HG03521 (cell line): ENCODE measurements around the gene HAGH.

Source experiments
- ATAC-seq: cut with Tn5 transposase; IDR thresholded peaks from one replicate; pipeline ENCODE4 v1.9.1; 2021; ENCODE audit warnings: mild to moderate bottlenecking, moderate library complexity; ENCODE audit not compliant: unreplicated experiment

The HAGH gene

DNA sequence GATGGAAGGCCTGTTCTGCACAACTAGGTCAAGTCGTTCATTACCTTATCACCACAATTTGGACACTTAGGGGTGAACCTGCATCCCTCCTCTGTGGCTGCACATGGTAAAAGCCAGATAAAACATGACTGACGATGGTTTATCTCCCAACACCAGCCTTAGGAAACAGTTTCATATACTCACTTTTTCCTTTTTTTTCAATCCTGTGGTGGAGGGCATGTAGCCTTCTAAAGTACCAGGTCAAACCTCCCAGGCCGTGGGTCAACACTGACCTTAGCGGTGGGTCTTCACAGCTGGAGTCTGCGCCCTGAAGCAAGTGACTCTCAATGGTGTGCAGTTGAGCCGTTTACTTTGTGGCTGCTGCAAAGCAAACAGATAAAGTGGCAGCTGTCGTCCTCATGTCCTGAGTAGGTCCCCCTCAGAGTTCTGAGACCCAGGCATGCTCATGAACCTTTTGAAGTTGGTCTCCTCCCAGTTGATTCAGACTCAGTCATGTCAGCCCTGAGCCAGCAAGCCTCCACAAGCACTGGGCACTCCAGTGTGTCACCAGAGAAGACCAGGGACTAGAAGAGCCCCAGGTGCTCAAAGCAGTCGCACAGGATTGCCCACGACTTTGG is 6.3 kb upstream of the HAGH start:
- no peak for ATAC-seq

DNA sequence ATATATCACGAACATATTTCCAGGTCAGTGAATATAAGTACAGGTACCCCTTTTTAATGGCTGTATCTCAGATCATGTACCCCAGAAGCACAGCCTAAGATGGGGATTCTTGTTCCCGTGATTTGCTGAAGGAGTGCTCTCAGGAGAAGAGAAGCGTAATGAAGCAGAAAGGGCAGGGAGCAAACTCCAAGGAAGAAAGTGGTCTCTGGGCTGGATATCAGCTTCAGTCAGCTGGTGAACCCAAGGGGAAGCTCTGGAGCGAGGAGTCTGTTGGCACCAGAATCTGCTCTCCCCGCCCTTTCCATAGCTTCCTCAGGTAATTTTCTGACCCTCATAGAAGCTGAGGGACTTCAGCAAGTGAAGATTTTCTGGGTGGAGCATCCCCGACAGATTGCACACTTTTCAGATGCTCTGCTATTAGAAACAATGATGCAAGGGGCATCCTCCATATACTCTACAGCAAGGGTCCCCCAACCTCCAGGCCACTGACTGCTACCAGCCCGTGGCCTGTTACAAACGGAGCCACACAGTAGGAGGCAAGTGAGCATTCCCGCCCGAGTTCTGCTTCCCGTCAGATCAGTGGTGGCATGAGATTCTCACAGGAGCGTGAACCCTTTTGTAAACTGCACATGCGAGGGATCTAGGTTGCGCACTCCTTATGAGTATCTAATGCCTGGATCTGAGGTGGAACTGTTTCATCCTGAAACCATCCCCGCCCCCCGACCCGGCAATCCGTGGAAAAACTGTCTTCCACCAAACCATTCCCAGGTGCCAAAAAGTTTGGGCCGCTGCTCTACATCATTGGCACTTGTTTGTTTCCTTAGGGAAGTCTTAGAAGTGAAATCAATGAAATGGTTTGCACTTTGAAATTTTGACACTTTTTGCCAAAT is 4.8 kb upstream of the HAGH start:
- ATAC-seq = no peak

DNA sequence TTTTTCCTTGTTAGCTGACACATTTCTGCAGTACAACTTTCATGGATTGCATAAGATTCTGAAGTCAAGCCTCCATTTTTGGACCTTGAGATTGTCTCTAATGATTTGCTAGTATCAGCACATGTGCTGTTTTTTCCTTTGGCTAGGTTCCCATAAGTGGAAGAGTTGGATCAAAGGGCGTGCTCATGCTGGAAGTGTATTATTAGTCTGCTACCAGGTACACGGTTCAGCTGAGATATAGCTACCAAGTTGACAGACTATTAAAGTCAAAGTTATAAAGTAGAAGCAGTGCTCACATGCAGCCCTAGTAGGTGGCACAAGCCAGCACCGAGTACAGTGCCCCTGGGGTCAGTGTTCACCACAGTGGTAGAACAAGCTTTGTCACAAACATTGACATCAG is 3.6 kb upstream of the HAGH start:
- no peak for ATAC-seq

DNA sequence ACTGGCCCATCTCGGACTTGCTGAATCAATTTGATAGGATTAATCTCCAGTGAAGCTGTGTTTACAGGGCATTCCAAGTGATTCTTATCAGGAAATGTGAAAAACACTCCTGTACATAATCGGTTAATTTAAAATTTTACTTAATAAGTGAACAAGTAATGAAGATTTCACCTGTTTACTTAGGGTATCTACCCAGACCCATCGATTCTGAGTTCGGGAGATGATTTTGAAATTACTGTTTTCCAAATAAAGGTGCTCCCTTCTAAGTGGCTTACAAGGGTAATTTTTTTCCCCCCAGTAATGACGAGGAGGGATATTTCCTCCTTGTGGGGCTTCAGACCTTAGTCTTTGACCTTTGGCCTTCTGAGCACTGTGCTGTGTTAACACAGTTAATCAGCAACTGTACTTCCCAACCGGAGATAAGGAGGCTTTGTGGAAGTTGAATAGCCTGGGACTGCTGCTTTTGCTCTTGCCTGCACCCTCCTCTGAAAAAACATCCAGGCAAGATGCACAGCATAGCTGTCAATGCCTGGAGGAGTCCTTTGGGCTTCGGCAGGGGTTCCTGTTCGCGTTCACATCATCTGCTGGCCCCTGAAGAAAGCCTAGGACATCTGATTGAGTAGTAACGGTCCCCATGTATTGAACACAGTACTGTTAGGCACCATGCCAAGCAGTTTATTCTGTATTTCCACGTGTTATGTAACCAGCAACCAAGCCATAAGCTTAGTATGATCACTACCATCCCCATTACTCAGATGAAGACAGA is 2.2 kb upstream of the HAGH start:
- no peak for ATAC-seq

DNA sequence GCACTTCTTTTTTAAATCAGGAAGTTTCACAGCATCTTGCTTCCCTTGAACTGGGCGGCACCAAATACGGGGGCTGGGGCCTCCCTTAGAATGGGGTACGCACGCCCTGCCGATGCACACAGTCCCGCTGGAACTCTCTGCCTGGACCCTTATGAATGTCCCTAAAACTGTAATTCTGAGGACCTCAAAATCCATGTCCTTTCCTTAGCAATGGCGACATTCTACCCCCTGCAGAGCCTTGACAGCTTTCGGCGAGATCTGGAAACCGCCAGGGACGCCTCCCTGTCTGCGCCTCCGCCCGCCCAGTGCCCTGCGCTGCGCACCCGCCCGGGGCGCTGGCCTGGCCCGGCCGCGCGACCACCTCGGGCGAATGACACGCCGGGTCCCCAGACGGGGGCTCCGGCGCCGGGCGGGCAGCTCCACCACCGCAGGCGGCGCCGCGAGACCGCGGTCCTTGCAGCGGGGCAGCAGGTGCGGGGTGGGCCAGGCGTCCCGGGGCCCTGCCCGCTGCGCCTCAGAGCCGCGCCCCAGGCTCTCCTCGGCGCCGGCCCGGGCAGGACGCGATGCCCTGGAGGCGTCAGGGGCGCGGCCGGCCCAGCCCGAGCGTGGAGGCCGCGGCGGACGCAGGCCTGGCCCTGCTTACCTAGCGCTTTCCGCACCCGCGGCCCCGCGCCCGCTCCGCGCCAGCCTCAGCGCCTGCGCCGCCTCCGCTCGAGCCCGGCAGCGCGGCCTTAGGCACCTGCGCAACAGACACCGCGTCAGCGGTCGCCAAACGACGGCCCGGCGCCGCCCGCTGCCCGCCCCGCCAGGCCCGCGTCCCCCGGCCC is 548 bp downstream of the HAGH start:
- ATAC-seq = peak; percentile 41

DNA sequence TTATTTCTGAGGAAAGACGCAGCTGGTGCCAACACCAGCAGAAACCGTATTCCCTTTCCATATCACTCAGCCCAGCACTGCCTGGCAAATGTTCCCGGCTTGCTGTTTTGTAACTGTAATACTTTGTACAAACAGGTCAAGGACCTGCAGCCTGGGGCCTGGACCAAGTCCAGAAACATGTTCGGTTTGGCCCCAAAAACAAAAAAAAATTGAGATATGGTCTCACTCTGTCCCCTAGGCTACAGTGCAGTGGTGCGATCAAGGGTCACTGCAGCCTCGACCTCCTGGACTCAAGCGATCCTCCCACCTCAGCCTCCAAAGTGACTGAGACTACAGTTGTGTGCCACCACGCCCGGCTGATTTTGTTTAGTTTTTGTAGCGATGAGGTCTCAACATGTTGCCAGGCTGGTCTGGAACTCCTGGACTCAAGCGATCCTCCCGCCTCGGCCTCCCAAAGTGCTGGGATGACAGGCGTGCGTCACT is 1.2 kb downstream of the HAGH start:
- no peak for ATAC-seq

DNA sequence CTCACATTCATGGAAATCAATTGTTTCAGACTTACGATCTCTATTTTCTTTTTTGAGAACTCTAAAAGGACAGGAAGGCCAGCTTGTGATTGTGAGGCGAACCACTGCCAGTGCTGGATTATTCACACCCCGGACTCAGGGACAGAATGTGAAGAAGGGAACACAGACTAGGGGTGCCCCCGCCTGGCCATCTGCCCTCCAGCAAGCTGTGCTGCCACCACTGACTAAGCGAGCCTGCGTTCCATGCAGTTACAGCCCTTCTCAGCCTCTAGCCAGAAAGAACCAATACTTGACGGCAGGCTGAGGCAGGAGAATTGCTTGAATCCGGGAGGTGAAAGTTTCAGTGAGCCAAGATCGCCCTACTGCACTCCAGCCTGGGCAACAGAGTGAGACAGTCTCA is 2.8 kb downstream of the HAGH start:
- ATAC-seq = no peak

DNA sequence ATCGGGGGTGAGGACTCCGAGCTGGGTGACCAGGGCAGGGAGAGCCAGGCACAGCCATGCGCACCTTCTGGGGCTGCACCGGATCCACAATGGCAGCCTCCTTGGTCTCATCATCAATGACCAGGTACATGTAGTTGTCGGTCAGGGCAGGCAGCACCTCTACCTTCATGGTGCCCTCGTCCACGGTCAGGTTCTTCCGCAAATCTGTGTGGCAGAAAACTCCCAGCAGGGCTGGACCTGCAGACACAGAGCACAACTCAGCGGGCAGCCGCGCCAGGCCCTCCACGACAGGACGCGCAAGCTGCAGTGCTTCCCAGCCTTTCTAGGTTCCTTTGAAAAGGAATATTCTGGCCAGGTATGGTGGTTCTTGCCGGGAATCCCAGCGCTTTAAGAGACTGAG is 3.8 kb downstream of the HAGH start:
- ATAC-seq = no peak

DNA sequence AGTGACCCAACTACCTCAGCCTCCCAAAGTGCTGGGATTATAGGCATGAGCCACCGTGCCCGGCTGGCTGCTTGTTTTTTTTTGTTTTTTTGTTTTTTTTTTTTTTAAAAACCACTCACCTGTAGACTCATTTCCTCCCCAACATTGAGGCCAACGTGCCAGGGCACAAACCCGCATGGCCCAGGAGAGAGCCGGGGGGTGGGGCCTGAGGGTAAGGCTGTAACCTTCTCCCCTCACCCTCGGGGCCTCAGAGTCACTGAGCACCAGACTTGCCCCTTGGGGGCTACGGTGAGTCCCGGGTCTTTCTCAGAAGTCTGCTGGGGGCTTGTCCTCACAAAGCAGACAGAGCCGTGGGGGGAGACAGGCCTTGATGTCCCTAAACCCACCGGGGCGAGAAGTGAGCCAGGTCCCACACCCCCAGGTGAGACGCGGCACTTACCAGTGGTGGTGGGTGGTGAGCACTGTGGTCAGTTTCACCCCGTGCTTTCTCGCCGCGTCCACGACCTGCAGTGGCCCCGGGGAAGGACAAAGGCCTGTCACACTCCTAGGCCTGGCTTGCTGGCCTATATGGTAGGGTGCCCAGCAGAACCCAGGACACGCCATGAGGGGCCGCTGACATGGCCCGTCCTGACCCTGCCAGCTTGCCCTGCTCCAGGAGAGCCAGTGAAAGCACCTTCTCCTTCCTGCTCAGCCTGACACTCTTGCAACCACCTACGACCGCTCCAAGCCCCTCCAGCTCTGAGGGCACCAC is 4.6 kb downstream of the HAGH start:
- no peak for ATAC-seq

DNA sequence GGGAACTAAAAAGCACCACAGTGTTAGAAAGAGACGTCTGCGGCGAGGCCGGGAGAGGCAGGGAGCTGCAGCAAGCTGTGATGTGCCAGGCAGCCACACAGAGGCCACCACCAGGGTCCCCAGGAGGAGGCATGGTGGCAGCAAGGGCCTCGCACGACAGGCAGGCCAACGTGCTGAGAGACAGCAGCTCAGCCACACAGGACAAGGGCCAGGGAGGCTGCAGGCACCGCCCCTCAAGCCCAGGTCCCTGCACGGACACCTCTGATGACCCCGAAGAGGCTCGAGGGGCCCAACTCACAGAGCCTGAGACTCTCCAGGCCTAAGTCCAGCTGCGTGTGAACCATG is 5.7 kb downstream of the HAGH start:
- ATAC-seq = no peak

DNA sequence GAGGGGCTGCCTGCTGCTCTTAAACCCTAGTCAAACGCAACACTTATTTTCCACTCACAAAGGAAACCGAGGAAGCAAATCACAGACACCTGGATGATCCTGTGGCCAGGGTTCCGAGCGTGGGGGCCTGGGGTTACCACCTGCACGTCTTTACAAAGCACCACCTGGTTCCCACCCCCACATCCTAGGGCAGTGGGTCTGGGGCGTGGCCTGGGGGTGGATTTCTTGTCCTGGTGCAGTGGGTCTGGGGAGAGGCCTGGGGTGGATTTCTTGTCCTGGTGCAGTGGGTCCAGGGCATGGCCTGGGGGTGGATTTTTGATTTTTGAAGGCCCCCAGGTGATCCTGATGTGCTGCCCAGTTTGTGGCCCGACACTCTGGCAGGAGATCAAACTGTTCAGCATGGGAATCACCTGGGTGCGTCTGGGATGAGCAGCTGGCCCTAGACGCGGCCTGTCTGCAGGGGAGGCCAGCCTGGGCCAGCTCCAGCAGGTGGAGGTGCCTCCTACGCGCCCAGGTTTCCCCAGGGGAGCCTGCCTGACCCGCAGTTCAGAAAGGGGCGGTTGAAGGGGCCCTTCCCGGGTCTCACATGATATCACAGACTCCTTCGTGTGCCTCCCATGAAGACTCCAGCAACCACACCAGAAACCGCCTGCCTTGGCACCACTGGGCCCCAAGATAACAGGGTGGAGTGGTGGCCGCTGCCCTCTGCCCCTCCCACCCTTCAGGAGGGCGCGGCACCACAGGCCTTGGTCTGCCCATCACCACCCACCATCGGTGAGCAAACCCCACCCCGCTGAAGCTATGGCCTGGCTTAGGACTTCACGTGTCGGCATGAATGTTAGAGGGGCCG is 6.3 kb downstream of the HAGH start:
- ATAC-seq = no peak

DNA sequence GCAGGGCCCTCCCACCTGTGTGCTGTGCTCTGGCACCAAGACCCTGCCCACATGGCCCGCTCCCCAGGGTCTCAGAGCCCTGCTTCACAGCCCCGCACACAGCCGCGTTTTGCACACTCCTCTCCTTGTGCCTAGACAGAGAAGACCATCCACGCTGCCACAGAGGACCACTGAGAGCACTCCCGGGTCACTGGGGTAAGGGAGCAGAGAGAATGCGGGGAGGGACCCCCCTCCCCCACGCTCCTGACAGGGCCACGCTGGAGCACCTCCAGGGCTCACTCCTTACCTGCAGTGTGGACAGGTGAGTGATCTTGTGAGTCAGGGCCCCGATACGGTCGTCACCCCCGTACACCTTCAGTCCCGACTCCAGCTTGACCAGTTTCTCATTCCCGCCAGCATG is 7.0 kb downstream of the HAGH start:
- no peak for ATAC-seq

DNA sequence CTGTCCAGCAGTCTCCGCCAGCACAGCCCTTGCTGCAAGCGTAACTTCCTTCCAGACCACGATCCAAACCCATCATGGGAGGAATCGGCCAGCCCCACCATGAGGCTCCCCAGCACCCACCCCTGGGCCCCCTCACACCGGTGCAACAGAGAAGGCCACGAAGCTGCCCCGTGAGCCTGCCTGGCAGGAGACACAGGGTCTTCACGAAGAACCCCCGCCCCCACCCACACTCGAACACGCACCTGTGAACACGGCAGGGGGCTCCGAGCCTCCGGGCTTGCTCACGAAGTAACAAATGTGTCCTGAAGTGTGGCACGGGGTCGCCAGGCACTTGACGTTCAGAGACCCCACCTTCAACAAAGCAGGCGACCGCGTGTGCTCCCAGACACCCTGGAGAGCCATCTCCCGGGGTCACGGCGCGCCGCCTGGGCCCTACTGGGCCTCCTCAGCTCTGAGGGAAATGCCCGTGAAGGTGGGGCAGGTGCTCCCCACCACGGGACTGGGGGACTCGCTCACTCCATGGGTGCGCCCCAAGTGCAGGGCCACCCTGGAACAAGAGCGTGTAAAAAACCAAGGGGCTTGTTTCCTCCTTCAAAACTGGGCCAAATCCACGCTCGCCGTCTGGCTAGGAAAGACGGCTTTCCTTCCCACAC is 7.6 kb downstream of the HAGH start:
- ATAC-seq = no peak

DNA sequence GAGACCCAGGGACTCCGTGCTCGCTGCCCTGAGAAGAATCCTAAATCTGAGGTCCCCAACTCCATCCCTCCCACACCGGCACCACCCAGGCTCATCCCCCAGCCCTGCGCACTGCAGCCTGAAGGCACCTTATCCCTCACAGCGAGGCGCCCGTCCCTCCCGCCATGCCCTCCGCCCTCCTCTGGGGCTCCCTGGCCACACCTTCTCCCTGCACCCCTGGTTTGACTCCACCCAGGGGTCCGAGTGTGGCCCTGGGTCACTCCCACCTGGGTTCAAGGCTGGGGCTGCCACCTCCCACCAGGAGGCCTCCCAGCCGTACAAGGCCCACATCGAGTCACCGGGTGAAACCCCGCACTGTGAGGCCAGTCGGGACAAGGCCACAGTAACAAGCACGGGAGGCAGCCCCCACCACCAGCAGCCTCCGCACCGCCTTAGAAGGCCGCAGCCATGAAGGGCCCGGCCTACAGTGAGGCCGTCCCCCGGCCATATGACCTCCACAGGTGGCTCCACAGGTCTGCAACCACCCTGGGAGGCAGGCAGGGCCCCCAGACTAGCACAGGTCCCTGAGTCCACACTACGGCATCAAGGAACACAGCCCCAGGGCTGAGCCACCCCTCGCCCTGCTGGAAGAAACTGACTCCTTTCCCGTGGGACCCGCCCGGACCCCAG is 8.3 kb downstream of the HAGH start:
- ATAC-seq = no peak

DNA sequence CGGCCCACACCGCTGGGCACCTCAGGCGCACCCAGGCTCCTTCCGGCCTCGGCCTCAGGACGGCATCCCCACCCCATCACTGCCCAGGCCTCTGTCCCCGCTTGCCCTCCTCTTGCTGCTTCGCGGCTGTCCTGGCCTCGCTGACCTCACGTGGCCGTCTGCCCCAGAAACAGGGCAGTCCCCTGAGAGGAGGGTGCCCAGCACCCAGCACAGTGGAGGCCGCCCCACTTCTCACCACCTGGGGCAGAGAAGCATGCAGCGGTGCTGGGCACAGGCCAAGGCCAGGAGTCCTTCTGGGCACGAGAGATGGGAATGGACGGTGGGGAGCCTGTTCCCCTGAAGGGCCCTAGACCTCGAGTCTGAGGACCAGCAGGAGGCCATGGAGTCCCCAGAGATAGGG is 8.9 kb downstream of the HAGH start:
- no peak for ATAC-seq

DNA sequence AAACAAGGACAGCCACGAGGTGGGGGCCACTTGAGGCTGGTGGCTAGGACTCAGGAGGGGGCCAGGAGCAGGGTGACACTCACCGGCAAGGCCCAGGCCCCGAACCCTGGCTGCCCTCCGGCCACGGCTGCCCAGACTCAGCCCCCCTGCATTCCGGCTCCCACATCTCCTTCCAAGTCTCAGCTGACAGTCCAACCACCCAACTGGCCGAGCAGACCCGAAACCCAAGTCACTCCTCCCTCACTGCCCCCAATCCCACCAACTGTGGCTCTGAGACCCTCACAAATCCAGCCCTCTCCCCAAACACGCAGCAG is 9.4 kb downstream of the HAGH start:
- ATAC-seq = no peak

DNA sequence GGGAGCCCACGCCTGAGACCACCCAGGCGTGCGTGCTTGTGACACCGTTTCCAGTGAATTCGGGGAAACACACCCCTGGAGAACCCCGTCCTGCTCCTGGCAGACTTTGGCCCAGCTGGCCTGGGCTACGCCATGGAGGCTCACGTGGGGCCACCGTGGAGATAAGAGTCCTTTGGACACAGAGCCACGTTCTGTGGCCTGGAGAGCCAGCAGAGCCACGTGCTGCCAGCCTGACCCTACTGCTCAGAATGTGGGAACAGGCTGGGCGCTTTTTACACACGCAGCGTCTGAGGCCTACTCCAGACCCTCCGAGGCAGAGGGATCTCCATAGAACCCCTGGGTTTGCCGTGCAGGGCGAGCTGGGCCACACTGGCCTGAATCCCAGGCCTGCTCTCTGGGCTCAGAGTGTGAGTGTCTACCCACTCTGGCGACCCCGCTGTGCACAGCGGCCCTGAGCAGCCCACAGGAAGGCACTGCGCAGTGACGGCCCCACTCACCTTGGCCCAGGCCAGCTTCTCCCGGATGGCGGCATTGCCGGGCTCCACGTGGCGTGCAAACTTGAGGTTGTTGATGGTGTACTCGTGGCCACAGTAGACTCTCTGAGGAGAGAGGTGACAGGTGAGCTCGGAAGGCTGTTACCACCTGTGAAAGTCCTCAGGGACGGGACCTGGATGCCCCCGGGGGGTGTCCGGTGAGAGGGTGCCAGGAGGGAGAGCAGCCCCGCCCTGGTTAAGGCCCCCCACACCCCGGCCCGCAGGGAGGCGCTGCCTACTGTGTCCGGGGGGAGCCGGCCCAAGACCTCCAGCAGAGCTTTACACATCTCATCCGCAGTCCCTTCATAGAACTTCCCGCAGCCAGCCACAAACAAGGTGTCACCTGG is 10.0 kb downstream of the HAGH start:
- ATAC-seq = no peak
